ENCODE measurements around the gene CELF5. TPM values are rescaled to one million over a fixed set of nuclear protein-coding genes. Genes with fewer than 3 reads are reported as not detected.
A peak's percentile ranks its signal among the peaks of the same experiment; 100 is the strongest.

CELF5 gene
- total RNA-seq, 2 donors from 2014 or later, result 0.42 to 0.57 TPM

DNA sequence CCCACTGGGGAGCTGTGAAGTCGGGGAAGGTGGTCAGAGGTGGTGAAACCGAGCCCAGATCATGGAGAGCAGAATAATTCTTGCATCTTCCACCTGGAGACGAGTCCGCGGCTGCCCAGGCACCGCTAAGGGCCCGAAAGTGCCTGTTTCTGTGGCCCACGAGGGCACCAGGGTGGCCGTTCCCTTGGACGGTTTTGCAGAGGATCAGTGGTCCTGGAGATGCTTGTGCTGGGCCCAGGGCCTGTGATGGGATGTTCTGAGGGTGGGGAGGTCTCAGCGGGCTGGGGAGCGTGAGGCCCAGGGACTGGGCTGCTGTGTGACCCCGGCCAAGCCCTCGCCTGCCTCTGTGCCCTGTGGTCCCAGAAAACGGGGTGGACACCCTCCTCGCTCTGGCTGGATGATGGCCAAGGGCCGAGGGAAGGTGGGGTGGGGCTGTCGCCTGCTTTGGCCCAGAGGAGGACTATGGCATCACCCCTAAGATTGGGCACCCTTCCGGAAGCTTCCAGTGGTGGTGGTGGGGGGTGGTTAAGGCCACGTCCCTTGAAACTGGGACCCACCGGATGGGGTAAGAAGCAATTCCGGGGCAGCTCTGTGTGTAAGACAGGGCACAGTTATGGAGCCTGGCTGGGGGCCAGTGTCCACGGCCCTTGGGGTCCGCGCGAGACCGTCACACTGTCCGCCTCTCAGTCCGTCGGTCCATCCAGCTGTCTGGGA is 90.7 kb downstream of the CELF5 start:
- DNase-seq, result no peak
- ATAC-seq, result no peak
- Mint-ChIP-seq H3K27me3 (peaks cover 34% of the 10 kb centered on the region), H3K4me3 (no peak overlapping the region), H3K36me3 (ENCODE audit: low read depth) (peaks cover 5% of the 10 kb centered on the region), H3K27ac (no peak overlapping the region), H3K4me1 (peaks cover 6% of the 10 kb centered on the region)
- H3K9me3 ChIP-seq (ENCODE audit: control insufficient read depth, low read length, poor library complexity, severe bottlenecking), result no peaks in the 10 kb centered on the region

DNA sequence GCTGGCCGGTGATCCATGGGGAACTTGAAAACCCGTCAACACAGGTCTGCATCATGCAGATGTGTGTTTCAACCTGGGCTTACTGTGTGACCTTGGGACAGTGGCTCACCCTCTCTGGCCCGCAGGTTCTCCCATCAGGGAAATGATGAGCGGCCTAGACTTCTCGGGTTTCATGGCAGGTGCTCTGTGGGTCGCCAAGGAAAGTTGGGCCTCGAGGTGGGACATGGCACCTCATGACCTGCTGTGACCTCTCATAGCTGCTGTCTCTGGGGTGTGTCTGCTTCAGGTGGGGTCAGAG is 91.2 kb downstream of the CELF5 start:
- no peak for ATAC-seq
- Mint-ChIP-seq H3K27me3 (peaks cover 30% of the 10 kb centered on the region), H3K36me3 (ENCODE audit: low read depth) (peaks cover 2% of the 10 kb centered on the region), H3K4me3 (no peak overlapping the region), H3K27ac (peak overlapping the region; percentile 46), H3K4me1 (peaks cover 5% of the 10 kb centered on the region)
- H3K9me3 ChIP-seq (ENCODE audit: control insufficient read depth, low read length, poor library complexity, severe bottlenecking), result no peaks in the 10 kb centered on the region
- no peak for DNase-seq

DNA sequence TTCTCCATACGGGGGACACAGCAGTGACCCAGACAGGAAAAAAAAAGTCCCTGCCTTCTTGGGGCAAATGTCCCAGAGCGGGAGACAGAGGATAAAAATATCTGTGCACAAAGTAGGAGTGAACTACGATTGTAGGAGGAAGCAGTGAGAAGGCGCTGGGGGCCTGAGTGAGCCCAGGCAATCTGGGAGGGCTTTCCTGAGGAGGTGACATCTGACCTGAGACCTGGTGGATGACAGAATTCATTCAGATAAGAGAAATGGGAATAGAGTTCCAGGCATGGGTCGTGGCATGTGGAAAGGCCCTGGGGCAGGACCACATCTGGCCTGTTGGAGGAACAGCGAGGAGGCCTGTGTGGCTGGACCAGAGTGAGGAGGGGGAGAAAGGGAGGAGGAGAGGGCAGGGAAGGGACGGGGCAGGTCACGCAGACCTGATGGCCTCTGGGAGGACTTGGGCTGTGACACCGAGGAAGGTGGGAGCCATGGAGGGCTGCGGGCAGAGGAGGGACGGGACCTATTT is 91.7 kb downstream of the CELF5 start:
- no peak for ATAC-seq
- Mint-ChIP-seq H3K4me1 (peaks cover 4% of the 10 kb centered on the region), H3K36me3 (ENCODE audit: low read depth) (peaks cover 2% of the 10 kb centered on the region), H3K4me3 (no peak overlapping the region), H3K27me3 (peaks cover 35% of the 10 kb centered on the region), H3K27ac (peak overlapping the region; percentile 46)
- DNase-seq, result no peak
- no peaks in the 10 kb centered on the region for H3K9me3 ChIP-seq (ENCODE audit: control insufficient read depth, low read length, poor library complexity, severe bottlenecking)

DNA sequence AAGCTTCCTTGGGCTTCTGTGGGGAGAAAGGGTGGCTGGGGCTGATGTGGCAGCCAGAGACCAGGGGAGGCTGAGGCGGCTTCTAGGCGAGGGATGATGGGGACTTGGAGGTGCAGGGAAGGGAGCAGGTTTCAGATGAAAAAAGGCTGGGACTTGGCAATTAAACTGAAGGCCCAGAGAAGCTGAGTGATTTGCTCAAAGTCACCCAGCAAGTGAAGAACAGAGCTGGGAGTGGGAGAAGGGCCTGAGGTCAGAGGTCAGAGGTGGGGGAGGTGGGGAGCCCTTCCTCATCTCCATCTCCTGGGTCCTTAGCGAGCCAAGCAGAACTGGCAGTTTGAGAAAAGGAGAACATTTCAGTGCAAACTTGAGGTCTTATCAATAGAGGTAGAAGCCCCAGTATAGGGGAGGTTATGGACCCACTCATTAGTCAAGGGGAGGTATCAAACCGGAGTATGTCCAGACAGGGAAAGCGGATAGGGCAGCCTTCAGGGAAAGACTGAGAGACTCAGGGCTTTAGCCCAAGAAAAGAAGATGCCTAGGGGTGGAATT is 92.3 kb downstream of the CELF5 start:
- no peak for DNase-seq
- H3K9me3 ChIP-seq (ENCODE audit: control insufficient read depth, low read length, poor library complexity, severe bottlenecking), result no peaks in the 10 kb centered on the region
- peaks cover 4% of the 10 kb centered on the region for H3K4me1 Mint-ChIP-seq

DNA sequence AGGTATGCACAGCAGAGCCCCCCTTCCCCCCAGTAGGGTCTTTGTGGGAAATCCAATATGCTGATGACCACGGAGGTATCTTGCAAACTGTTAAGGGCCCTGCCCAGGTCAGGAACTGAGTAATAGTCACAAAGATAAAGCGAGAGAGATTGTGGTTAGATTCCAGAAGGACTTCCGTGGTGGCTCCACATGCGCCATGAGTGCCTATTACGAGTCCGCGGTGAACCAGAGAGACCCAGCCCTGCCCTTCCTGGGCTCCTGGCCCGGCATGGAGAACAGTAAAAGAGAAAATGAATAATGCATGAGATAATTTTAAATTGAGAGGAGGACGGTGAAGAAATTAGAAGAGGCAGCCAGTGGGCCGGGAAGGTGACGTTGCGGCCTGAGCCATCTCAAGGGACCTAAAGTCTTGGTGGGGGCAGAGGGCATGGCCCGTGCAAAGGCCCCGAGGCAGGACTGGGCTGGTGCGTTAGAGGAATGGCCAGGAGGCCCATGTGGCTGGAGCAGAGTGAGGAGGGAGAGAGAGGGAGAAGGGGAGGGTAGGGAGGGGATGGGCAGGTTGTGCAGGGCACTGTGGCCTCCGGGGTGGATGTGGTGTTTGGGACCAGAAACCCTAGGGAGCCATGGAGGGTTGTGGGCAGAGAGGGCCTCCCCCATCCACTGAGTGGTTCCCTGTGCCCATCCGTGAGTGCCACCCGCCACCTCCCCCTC is 95.3 kb downstream of the CELF5 start:
- Mint-ChIP-seq H3K27ac (no peak overlapping the region), H3K27me3 (peaks cover 31% of the 10 kb centered on the region), H3K36me3 (ENCODE audit: low read depth) (no peaks in the 10 kb centered on the region), H3K4me1 (peaks cover 4% of the 10 kb centered on the region), H3K4me3 (no peak overlapping the region)
- no peak for ATAC-seq
- no peaks in the 10 kb centered on the region for H3K9me3 ChIP-seq (ENCODE audit: control insufficient read depth, low read length, poor library complexity, severe bottlenecking)
- DNase-seq, result no peak

More for the DNA sequence above, 92.3 kb downstream of the CELF5 start:
- H3K27me3 Mint-ChIP-seq, result peaks cover 35% of the 10 kb centered on the region
- H3K36me3 Mint-ChIP-seq (ENCODE audit: low read depth), result peaks cover 2% of the 10 kb centered on the region
- ATAC-seq, result no peak
- H3K27ac Mint-ChIP-seq, result no peak overlapping the region
- H3K4me3 Mint-ChIP-seq, result no peak overlapping the region

DNA sequence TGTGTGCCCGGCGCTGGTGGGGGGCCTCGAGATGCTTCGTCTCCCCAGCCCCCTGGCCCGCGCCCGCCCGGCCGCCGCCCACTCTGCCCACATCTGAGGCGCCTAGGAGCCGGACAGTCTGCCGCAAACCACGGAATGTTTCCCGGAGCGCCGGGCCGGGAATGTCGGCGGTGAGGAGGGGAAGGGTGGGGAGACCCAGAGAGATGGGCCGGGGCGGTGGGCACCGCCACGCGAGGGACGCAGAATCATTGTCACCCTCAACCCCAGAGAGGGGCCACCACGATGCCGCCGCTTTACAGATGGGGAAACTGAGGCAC is 95.9 kb downstream of the CELF5 start:
- no peaks in the 10 kb centered on the region for H3K9me3 ChIP-seq (ENCODE audit: control insufficient read depth, low read length, poor library complexity, severe bottlenecking)
- H3K36me3 Mint-ChIP-seq (ENCODE audit: low read depth), result no peaks in the 10 kb centered on the region

DNA sequence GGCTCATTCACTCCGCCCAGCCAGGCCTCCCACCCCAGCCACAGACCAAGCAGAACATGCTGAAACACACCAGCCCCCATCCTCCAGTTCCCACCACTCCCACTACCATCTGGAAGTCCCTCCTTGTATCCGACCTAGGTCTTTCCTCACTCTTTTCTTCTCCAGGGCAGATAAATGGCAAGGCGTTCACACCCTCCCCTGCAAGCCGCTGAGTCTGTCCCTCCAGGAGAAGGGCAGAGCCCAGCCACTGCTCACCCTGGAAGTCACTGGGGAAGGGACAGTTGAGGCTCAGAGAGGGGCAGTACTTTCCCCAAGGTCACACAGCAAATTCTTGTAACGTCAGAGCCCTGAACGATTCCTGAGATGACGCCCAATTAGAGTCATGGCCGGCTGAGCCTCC is 96.4 kb downstream of the CELF5 start:
- Mint-ChIP-seq H3K36me3 (ENCODE audit: low read depth) (no peaks in the 10 kb centered on the region), H3K27ac (no peak overlapping the region), H3K4me3 (no peak overlapping the region), H3K27me3 (peaks cover 30% of the 10 kb centered on the region), H3K4me1 (peaks cover 4% of the 10 kb centered on the region)
- ATAC-seq (no peak), DNase-seq (no peak)
- H3K9me3 ChIP-seq (ENCODE audit: control insufficient read depth, low read length, poor library complexity, severe bottlenecking), result no peaks in the 10 kb centered on the region

More for the DNA sequence above, 95.9 kb downstream of the CELF5 start:
- DNase-seq, result no peak
- H3K27ac Mint-ChIP-seq, result no peak overlapping the region
- H3K27me3 Mint-ChIP-seq, result peaks cover 31% of the 10 kb centered on the region
- no peak for ATAC-seq
- H3K4me1 Mint-ChIP-seq, result peaks cover 4% of the 10 kb centered on the region
- no peak overlapping the region for H3K4me3 Mint-ChIP-seq

DNA sequence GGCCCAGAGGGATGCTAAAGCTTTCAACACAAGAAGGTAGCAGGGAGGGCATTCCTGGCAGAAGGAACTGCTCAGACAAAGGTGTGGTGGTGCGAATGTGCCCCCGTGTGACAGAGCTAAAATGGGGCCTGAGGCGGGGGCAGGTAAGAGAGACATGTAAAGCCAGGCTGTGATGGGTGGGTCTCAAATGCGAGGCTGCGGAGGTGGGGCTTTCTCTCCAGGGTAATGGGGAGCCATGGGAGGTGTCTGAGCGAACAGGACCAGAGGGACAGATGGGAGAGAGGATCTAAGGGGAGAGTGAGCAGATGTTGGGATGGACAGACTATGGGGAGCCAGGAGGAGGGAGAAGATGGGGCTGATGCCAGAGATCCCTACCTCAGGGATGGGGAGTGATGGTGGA is 97.2 kb downstream of the CELF5 start:
- DNase-seq, result no peak
- Mint-ChIP-seq H3K4me1 (peaks cover 4% of the 10 kb centered on the region), H3K27me3 (peaks cover 22% of the 10 kb centered on the region), H3K27ac (no peak overlapping the region), H3K36me3 (ENCODE audit: low read depth) (no peaks in the 10 kb centered on the region), H3K4me3 (no peak overlapping the region)
- ATAC-seq, result no peak
- H3K9me3 ChIP-seq (ENCODE audit: control insufficient read depth, low read length, poor library complexity, severe bottlenecking), result no peaks in the 10 kb centered on the region

DNA sequence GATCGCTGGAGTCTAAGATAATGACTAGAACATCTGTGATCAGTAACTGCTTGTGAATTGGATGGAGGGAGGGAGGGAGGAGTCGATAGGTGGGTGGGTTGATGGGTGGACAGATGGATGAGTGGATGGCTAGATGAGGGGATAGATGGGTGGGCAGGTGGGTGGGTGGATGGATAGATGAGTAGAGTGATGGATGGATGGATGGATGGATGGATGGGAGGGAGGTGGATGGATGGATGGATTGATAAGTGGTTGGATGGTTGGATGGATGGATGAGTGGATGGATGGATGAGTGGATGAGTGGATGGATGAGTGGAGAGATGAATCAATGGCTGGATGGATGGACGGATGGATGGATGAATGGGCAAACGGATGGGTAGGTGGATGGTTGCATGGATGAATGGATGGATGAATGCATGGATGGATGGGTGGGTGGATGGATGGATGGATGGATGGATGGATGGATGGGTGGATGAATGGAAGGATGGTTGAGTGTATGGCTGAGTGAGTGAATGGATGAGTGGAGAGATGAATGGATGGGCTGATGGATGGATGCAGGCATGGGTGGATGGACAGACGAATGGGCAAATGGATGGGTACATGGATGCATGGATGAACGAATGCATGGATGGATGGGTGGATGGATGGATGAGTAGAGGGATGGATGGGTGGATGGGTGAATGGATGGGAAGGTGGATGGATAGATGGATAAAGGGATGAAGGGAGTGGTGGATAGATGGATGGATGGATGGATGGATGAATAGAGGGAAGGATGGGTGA is 97.9 kb downstream of the CELF5 start:
- Mint-ChIP-seq H3K36me3 (ENCODE audit: low read depth) (peaks cover 2% of the 10 kb centered on the region), H3K4me3 (no peak overlapping the region), H3K27me3 (peaks cover 27% of the 10 kb centered on the region), H3K4me1 (peaks cover 6% of the 10 kb centered on the region), H3K27ac (no peak overlapping the region)
- DNase-seq, result no peak
- no peaks in the 10 kb centered on the region for H3K9me3 ChIP-seq (ENCODE audit: control insufficient read depth, low read length, poor library complexity, severe bottlenecking)
- no peak for ATAC-seq

DNA sequence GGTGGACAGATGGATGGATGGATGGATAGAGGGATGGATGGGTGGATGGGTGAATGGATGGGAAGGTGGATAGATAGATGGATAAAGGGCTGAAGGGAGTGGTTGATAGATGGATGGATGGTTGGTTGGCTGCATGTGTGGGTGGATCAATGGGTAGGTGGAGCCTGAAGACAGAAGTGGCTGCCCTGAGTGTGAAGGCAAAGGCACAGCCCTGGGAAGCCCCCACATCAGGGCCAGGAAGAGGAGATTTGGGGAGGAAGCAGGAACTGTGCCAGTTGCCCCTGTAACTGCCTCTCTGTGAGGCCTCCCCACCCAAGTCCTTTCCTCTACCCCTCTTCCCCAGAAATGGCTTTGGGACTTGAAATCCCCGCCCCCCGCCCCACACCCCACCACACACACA is 98.6 kb downstream of the CELF5 start:
- Mint-ChIP-seq H3K27ac (no peak overlapping the region), H3K4me1 (peaks cover 6% of the 10 kb centered on the region), H3K36me3 (ENCODE audit: low read depth) (peaks cover 2% of the 10 kb centered on the region), H3K27me3 (peaks cover 27% of the 10 kb centered on the region), H3K4me3 (no peak overlapping the region)
- H3K9me3 ChIP-seq (ENCODE audit: control insufficient read depth, low read length, poor library complexity, severe bottlenecking), result no peaks in the 10 kb centered on the region
- ATAC-seq (no peak), DNase-seq (no peak)

DNA sequence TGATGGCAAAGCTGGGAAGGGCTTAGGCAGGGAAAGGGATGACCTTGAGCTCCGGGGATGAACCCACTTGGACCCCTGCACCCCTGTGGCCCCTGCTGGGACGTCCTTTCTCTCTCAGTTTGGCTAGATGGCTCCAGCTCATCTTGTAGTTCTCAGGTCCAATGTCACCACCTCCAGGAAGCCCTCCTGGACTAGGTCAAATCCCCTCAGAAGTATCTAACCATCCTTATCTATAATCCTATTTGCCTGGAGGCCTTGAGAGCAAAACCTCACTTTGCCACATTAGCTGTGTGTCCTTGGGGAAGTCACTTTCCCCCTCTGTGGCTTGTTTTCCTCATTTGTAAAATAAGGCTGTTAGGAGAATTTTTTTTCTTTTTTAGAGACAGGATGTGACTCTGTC is 99.2 kb downstream of the CELF5 start:
- Mint-ChIP-seq H3K4me1 (peaks cover 6% of the 10 kb centered on the region), H3K36me3 (ENCODE audit: low read depth) (peaks cover 2% of the 10 kb centered on the region), H3K27me3 (peaks cover 27% of the 10 kb centered on the region), H3K27ac (no peak overlapping the region), H3K4me3 (no peak overlapping the region)
- H3K9me3 ChIP-seq (ENCODE audit: control insufficient read depth, low read length, poor library complexity, severe bottlenecking), result no peaks in the 10 kb centered on the region
- ATAC-seq (no peak), DNase-seq (no peak)

DNA sequence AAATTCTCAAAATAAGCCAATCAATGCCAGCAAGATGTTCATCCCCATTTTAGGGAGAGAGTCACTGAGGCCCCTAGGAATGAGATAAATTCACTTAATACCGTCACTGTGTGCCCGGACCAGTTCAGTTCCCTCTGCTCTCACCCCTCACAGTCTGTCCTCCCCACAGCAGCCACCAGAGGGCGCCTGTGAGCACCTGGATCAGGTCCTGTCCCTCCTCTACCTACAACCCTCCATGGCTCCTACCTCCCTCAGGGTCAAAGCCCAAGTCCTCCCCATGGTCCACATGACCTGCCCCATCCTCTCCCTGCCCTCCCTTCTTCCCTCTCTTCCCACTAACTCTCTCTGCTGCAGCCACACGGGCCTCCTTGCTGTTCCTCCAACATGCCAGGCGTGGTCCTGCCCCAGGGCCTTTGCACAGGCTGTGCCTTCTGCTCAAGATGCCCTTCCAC is 100.0 kb downstream of the CELF5 start:
- Mint-ChIP-seq H3K4me1 (peaks cover 6% of the 10 kb centered on the region), H3K27ac (peak overlapping the region; percentile 11), H3K27me3 (peaks cover 26% of the 10 kb centered on the region), H3K36me3 (ENCODE audit: low read depth) (peaks cover 2% of the 10 kb centered on the region), H3K4me3 (no peak overlapping the region)
- H3K9me3 ChIP-seq (ENCODE audit: control insufficient read depth, low read length, poor library complexity, severe bottlenecking), result no peaks in the 10 kb centered on the region
- DNase-seq (peak; percentile 52 to 75 (median 55)), ATAC-seq (peak; percentile 72)

DNA sequence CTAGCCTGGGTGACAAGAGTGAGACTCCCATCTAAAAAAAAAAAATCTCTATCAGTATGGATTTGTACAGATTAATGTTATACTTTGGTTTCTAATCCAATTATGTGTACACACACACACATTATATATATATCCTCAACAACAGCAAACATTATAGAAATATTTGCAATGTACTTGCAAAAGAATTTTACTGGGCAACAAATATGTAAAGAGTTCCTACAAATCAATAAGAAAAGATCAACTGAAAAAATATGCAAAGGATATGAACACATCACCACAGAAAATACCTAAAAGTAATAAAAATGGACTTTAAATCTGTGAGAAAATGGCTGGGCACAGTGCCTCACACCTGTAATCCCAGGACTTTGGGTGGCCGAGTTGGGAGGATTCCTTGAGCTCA is 101.0 kb downstream of the CELF5 start:
- H3K4me1 Mint-ChIP-seq, result peaks cover 3% of the 10 kb centered on the region
- H3K9me3 ChIP-seq (ENCODE audit: control insufficient read depth, low read length, poor library complexity, severe bottlenecking), result no peaks in the 10 kb centered on the region
- peaks cover 21% of the 10 kb centered on the region for H3K27me3 Mint-ChIP-seq
- no peak overlapping the region for H3K4me3 Mint-ChIP-seq
- H3K27ac Mint-ChIP-seq, result no peak overlapping the region
- H3K36me3 Mint-ChIP-seq (ENCODE audit: low read depth), result peaks cover 2% of the 10 kb centered on the region
- ATAC-seq (no peak), DNase-seq (no peak)
